GM19452 (cell line): ENCODE data around the gene EIF4E2.

Experiments used
- ATAC-seq: cut with Tn5 transposase; IDR thresholded peaks from one replicate; pipeline ENCODE4 v1.9.1; 2021; ENCODE audit not compliant: unreplicated experiment

EIF4E2 gene

DNA sequence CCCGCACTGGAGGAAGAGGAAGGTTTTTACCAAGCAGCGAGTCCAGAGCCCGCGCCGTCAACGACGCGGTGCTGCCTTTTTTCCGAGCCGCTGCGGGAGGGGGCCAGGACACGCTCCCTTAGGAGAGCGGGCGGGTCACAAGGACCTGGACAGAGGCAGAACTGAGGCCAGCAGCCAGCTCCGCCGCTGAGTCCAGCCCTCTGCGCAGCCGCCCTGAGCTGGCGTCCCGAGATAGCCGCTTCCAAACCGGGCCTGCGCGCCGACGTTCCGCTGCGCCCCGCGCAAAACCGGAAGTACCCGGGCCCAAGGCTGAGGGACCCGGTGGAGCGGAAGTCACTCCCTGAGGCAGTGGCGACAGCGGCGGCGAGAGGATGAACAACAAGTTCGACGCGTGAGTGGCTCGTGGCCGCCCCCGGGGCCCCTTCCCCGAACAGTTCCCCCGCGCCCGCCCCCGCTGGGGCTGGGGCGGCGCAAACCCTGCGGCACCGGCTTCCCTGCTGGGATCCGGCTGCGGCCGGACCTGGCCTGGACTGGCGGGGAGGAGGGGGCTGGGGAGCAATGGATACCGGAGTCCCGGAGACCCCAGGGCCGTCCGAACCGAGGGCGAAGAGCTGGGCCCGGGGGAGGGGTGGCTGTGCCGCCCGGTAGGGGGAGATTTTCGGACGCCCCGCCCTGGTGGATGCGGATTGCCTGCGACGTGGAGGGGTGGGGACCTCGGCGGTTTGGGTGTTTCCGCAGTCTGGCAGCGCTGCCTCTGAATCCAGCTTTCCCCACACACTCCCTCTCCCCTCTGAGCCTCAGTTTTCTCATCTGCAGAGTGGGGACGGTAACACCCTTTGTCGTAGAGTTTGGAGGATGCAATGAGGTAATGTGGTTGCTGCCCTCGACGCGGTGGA lies at the start of gene EIF4E2, which contains the start of gene TIGD1:
EIF4E2 (plus strand) TSS at position 336 of the 896 bp plus-strand sequence; CDS start at position 372, 36 bp downstream.
TIGD1 (minus strand) TSS at position 204 of the 896 bp plus-strand sequence. CDS start 675 bp downstream, outside the sequence.
- peak; percentile 93 for ATAC-seq

DNA sequence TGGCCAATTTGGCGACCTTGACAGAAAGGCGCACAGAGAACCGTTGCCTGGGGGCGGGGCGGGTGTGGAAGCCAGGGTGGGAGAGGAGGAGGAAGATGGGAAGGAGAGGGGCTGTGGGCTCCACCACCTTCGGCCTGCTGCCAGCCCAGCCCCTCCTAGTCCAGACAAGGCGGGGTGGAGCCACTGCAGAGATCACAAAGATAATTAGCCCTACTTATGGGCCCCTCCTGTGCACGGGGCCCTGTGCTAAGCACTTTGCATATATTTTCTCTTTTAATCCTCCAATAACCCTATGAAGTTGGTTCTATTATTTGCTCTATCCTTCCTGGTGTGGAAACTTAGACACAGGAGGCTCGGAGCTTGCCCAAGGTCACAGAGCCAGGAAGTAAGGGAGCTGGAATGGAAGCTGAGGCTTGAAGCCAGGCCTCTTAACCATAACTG lies 49.1 kb upstream of the EIF4E2 start:
- no peak for ATAC-seq

GRCh38 chr2:232501794-232502390 lies 48.6 kb upstream of the EIF4E2 start:
- no peak for ATAC-seq

DNA sequence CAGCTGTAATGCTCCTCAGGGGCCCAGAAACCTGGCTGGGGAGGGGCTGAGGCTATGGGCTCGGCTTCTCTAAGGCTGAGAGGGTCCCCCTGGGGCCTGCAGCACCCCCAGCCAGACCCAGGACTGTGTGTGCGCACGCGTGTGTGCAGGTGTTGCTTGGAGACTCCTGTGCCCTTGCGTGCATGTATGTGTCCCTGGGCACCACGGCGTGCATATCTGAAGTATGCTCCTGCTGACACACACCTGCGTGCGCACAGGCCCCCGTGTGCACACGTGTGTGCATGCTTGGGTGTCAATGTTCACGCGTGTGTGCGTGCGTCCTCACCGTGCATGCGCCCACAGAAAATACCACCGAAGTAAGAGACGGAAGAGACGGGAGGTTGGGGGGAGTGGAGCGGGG lies 48.0 kb upstream of the EIF4E2 start:
- ATAC-seq: no peak

GRCh38 chr2:232502911-232503808 lies 47.3 kb upstream of the EIF4E2 start:
- no peak for ATAC-seq

DNA sequence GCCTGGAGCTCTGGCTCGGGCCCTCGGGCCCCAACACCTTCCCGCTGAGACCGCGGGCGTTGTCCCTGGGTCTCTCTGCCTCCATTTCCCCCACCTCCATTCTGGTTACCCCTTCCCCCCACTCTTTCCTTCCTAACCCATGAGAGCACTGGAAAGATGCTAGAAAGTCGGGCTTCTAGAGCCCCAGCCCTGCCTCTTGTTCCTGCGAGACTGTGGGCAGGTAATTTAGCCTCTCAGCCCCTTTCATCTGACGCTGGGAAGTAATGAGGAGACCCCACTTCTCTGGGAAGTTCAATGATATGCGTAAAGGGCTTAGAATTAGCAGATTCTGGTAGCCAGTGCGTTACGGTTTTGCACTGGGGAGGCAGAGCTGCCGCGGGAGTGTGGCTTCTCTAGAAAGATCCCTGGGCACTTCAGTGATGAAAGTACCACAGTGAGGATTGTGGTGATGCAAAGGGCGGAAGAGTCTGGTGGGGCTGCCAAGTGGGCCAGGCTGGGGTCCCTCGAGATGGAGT lies 46.6 kb upstream of the EIF4E2 start:
- ATAC-seq: no peak

DNA sequence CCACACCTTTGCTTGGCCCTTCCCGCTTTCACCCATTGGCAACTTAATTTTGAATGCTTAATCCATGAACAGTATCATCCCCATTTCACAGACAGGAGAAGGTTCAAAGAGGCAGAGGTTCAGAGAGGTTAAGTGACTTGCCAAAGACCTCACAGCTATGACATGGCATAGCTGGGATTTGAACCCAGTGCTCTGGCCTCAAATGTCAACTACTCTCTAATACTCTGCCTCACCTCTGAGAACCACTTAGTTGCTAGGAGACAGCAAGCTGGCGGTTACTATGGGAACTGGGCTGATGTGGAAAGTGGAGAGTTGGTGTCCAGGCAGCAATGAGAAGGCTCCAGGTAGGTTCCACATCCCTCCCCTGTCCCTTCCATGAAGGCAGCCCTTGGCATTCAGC lies 46.1 kb upstream of the EIF4E2 start:
- no peak for ATAC-seq

GRCh38 chr2:232505856-232506255 lies 44.6 kb upstream of the EIF4E2 start:
- no peak for ATAC-seq

GRCh38 chr2:232506709-232507108 lies 43.8 kb upstream of the EIF4E2 start:
- ATAC-seq: no peak

DNA sequence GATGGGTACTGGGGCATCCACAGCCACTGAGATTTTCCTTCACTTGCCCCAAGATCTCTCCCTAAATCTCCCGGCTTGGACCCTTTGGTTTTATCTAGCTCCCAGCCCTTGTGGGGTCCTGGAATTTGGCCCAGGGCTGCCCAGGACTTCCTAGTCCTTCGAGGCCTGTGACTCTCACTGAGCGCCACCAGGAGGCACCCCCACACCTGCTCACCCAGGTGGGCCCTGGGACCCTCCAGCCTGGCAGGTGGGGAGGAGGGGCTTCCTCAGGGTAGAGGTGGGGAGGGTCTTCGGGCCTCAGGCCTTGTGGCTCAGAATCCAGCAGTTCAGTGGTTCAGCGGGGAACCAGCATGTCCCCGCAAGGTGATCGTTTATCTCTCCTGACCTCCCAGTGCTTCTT lies 42.2 kb upstream of the EIF4E2 start:
- no peak for ATAC-seq

GRCh38 chr2:232511336-232511890 lies 39.1 kb upstream of the EIF4E2 start:
- no peak for ATAC-seq

GRCh38 chr2:232512602-232513001 lies 37.9 kb upstream of the EIF4E2 start:
- no peak for ATAC-seq

GRCh38 chr2:232513353-232513752 lies 37.1 kb upstream of the EIF4E2 start:
- no peak for ATAC-seq

- no peak for ATAC-seq
Measured at GRCh38 chr2:232515639-232516038, 34.9 kb upstream of the EIF4E2 start.

DNA sequence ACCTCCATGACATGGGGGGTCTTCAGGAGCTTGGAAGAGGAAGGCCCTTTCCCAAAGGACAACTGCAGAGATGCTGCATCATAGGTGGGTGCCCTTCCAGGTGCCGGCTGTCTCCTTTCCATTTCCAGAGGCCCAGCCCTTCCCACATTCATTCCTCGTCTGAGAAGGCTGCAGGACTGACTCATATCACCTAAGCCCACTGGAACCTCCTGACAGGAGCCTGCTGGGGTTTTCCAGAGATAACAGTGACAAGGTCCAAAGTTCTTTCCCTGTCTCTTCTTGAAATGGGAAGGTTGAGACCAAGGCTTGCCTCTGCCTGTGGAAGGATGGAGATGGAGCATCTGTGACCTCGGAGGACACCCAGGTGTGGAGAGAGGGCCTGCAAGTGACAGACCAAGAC lies 33.9 kb upstream of the EIF4E2 start:
- no peak for ATAC-seq

GRCh38 chr2:232518844-232519243 lies 31.6 kb upstream of the EIF4E2 start:
- no peak for ATAC-seq

DNA sequence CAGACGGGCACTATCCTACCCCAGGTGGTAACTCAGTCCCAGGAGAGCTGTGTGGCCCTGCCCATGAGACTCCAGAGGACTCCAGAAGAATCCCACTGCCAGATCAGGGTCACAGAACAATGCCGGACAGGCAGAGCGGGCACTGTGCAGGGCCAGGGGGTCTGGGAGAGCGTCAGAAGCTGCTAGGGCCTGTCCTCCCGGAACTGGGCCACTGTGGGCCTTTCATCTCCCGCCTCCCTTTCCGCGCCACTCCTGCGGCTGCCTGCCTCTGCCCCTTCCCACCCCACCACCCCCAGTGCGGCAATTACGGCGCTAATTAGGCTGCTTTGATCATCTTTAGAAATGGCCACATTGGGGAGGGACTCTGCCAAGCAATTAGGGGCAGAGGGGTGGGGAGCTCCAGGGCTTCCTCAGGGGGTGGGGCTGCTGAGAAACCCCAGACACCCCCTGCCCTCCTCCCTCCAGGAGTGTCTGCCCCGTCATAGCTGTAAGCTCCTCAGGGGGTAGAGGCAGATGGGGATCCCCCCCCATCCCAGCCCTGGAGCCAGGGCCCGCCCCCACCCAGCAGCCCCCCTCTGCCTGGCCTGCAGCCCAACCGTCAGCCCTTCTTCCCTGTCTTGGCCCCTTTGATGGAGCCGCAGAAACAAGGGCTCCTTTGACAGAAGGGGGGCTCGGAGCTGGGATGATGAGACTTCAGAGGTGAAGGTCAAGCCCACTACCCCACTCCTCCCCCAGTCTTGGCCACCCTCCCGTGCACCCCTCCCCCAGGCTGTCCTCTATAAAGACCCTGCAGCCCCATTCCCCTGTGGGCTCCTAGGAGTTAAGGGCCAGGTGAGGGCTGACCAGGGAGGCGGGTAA lies 30.7 kb upstream of the EIF4E2 start, which contains the start of gene PRSS56:
PRSS56 (plus strand) TSS at position 808 of the 858 bp plus-strand sequence. CDS start 211 bp downstream, outside the sequence.
- ATAC-seq: no peak

DNA sequence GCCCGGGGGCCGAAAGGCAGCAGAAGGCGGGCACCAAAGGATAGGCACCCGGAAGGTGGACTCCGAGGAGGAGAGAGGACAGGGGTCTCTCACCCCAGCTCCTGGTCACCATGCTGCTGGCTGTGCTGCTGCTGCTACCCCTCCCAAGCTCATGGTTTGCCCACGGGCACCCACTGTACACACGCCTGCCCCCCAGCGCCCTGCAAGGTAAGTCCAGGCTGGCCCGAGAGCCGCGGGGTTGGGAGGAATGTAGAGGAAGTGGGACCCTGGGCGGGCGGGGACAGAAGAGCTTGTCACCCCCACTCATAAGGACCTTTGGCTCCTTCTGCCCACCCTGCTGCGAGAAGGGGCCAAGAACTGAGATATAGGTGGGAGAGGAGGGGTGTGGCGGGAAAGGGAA lies 30.0 kb upstream of the EIF4E2 start:
- no peak for ATAC-seq

DNA sequence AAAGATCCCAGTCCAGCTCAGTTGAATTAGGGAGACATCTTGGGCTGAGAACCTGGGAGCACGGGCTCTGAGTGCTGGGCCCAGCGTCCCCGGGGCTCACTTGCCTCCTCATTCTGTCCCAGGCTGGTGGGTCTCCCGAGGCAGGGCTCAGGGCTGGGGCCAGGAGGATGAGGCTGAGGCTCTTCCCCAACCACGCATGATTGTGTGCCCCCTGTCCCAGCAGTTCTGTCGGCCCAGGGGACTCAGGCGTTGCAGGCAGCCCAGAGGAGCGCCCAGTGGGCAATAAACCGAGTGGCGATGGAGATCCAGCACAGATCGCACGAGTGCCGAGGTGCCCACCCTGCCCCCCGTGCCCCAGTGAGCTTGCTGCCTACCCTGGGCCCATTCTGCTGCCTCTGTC lies 29.4 kb upstream of the EIF4E2 start:
- no peak for ATAC-seq
